Measurements from ENCODE around the gene CAMLG.
A peak's percentile ranks its signal among the peaks of the same experiment; 100 is the strongest.

DNA sequence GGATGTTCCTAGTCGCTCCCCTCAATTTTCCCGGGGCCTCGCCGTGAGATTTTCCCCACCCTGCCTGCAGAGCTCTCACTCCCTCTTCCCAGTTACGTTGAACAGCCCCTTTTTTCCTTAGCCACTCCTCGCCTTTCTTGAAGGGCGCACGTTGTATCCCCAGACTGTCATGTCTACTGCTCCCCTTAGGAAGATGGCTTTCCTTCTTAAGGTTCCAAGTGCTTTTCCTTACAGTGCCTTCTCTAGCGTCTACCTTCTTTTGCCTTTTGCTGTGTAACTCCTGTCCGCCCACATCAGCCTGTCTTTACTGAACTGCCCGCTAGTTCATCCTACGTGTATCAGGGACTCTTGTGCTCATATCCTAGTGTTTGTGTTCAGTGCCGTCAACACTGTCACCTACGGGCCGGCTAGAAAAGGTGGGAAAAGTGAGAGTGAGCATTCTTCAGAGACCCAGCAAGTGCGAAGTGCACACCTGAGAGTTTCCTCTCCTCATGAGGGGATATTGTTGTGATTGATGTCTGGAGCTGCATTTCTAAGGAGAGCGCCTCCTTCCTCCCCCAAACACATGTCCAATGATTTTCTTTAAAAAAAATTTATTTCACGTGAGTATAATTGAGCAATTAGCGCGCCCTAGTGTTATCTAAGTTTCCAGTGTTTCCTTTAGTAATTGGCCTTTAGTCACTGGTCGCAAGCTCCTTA lies 764 bp downstream of the CAMLG start:
- TF ChIP-seq POLR2AphosphoS5 (IDR thresholded peaks at IDR 0.05) (no peak), POLR2A (IDR thresholded peaks at IDR 0.05) (no peak), CTCF (IDR thresholded peaks at IDR 0.05) (peak in 1 of 4 experiments; percentile 18)
